Thymus (tissue), 11 donors: ENCODE data around the gene SEMA3G. TPM values are rescaled to one million over a fixed set of nuclear protein-coding genes. Genes with fewer than 3 reads are reported as not detected.

Experiments used
- DNase-seq, 9 donors: peaks; one replicate each; pipeline ENCODE4 v3.0.0-alpha.2; 2013; ENCODE audit warnings: low spot score in 9 of 9, low read depth in 6 of 9, missing footprints in 1 of 9
- H3K27ac ChIP-seq, 2 donors: one replicate each; pipeline ENCODE4 v1.5.1; 2013; ENCODE audit warnings: control low read depth in 1 of 2, low read depth in 1 of 2, low read length in 1 of 2, mild to moderate bottlenecking in 1 of 2, moderate library complexity in 1 of 2
- H3K27me3 ChIP-seq, 2 donors: one replicate each; pipeline ENCODE4 v1.5.1; 2013; ENCODE audit warnings: low read length in 1 of 2; ENCODE audit not compliant: control insufficient read depth in 2 of 2, insufficient read depth in 1 of 2
- H3K36me3 ChIP-seq, 2 donors: one replicate each; pipeline ENCODE4 v1.5.1; 2013; ENCODE audit warnings: low read length in 1 of 2, mild to moderate bottlenecking in 1 of 2, moderate library complexity in 1 of 2; ENCODE audit not compliant: control insufficient read depth in 2 of 2, insufficient read depth in 2 of 2
- H3K4me1 ChIP-seq, 2 donors: one replicate each; pipeline ENCODE4 v1.5.1; 2013; ENCODE audit warnings: low read length in 2 of 2; ENCODE audit not compliant: control insufficient read depth in 2 of 2, insufficient read depth in 2 of 2
- H3K4me3 ChIP-seq, 2 donors: one replicate each; pipeline ENCODE4 v1.5.1; 2013; ENCODE audit warnings: low read length in 2 of 2, control low read depth in 1 of 2, mild to moderate bottlenecking in 1 of 2
- H3K9me3 ChIP-seq, 2 donors: one replicate each; pipeline ENCODE4 v1.5.1; 2013; ENCODE audit warnings: low read length in 1 of 2, mild to moderate bottlenecking in 1 of 2; ENCODE audit not compliant: control insufficient read depth in 2 of 2, insufficient read depth in 1 of 2
- WGBS: extraction: QIAGEN DNeasy Blood & Tissue Kit; methylation state at CpG from one replicate; pipeline ENCODE4 v1.1.7; 2013; 5-methylcytosine and 5-hydroxymethylcytosine counted together
- polyA plus RNA-seq: library from polyadenylated mRNA; stranded (reverse); fragments of 200-250 nt; gene quantifications from one replicate; pipeline ENCODE4 v1.2.3, GENCODE V29; 2013
- total RNA-seq: library from RNA; stranded (reverse); fragments of 120-200 nt; gene quantifications from one replicate; pipeline ENCODE4 v1.2.4, GENCODE V29; 2013
- donor health status: healthy.

SEMA3G gene
- total and polyA plus RNA-seq, 2 donors = 0.80 to 6.4 TPM

- H3K4me1 ChIP-seq = peaks cover under 1 to 8% of the 10 kb centered on the region in 2 donors
- H3K4me3 ChIP-seq = no peak overlapping the region
- no peak for DNase-seq
- 97% methylated on average over 18 of the region's 18 CpGs for WGBS
- no peaks in the 10 kb centered on the region for H3K36me3 ChIP-seq
- no peaks in the 10 kb centered on the region for H3K9me3 ChIP-seq
- H3K27ac ChIP-seq = no peak overlapping the region
- no peaks in the 10 kb centered on the region for H3K27me3 ChIP-seq
Observed at GRCh38 chr3:52441772-52442332, 3.1 kb downstream of the SEMA3G start.

- H3K9me3 ChIP-seq = no peaks in the 10 kb centered on the region
- no peaks in the 10 kb centered on the region for H3K27me3 ChIP-seq
- H3K4me1 ChIP-seq = peaks cover 0 to 6% of the 10 kb centered on the region in 2 donors
- no peak for DNase-seq
- 98% methylated on average over 23 of the region's 23 CpGs for WGBS
- no peak overlapping the region for H3K4me3 ChIP-seq
- H3K27ac ChIP-seq = no peak overlapping the region
- no peaks in the 10 kb centered on the region for H3K36me3 ChIP-seq
Observed at GRCh38 chr3:52441091-52441771, 3.7 kb downstream of the SEMA3G start.

DNA sequence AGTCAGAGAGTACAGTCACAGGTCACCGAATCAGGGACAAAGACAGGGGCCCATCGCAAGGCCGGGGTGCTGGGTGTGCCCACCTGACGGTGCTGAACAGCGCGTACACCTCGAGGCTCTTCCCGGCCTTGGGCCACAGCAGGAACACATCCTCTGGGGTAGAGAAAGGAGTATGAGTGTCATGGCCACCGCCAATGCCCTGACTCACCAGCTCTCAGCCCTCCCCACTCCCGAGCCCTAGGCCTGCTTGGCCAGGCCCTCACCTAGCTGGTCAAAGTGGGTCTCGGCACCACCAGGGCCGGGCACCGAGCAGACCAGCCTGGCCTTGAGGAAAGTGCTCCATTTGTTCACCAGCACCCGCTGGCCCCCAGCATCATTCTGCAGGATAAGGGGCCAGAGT lies 4.2 kb downstream of the SEMA3G start:
- Histone ChIP-seq H3K4me3 (no peak overlapping the region), H3K9me3 (no peaks in the 10 kb centered on the region), H3K36me3 (no peaks in the 10 kb centered on the region), H3K4me1 (peaks cover 0 to 6% of the 10 kb centered on the region in 2 donors), H3K27me3 (no peaks in the 10 kb centered on the region), H3K27ac (no peak overlapping the region)
- no peak for DNase-seq
- WGBS = 98% methylated on average over 14 of the region's 14 CpGs

DNA sequence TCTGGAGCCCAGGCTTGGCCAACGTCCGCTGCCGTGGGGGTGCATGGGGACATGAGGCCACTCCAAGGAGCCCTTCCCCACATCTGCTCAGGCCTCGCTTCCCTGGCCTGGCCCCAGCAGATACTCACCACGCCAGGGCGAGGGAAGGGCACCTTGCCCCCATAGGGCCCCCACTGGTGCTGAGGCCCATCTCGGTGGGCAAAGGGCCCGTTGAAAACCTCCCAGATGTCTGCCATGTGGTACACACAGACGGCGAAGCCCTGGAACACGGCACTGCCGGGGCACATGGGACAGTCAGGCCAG lies 4.7 kb downstream of the SEMA3G start:
- H3K36me3 ChIP-seq = no peaks in the 10 kb centered on the region
- no peak for DNase-seq
- no peak overlapping the region for H3K27ac ChIP-seq
- no peaks in the 10 kb centered on the region for H3K27me3 ChIP-seq
- peaks cover 0 to 4% of the 10 kb centered on the region in 2 donors for H3K4me1 ChIP-seq
- 98% methylated on average over 12 of the region's 12 CpGs for WGBS
- H3K4me3 ChIP-seq = no peak overlapping the region
- no peaks in the 10 kb centered on the region for H3K9me3 ChIP-seq

GRCh38 chr3:52439426-52440248 lies 5.3 kb downstream of the SEMA3G start:
- WGBS = 95% methylated on average over 16 of the region's 16 CpGs
- H3K9me3 ChIP-seq = no peaks in the 10 kb centered on the region
- no peaks in the 10 kb centered on the region for H3K27me3 ChIP-seq
- DNase-seq = no peak
- H3K27ac ChIP-seq = no peak overlapping the region
- no peaks in the 10 kb centered on the region for H3K36me3 ChIP-seq
- H3K4me3 ChIP-seq = no peak overlapping the region
- no peaks in the 10 kb centered on the region for H3K4me1 ChIP-seq

DNA sequence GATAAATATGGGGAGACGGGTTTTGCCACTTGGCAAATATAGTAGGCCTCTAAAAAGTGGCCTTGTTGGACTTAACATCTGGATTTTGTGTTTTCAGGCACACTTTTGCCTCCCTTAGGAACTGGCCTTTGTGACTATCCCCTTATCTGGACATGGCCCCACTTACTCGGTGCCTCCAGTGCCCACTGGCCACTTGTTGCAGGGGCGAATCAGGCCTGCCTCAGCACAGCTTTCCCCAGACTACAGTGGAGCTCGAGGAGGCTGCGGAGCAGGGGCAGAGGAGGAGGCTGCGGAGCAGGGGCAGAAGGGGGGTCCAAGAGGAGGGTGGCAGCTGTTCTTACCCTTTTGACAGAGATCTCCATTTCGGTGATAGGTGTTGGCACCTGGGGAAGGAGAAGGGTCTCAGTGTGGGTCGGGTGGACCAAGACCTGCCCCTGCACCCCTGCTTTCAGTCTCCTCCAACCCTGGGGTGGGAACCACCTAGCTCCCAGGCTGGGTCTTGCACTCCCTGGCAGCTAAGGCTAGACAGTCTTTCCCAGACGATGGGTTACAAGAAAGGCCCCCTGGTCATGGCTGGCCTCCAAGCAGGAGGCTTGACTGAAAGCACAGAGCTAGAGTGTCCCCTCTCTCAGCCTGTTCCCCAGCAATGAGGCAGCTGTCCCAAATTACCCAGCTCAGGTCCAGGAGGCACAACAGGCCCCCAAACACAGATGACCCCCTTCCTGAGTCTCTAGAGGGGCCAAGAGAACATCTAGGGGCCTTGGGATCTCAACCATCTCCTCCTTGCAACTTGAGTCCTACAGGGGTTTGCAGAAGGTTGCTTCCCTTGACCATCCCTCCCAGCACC lies 6.1 kb downstream of the SEMA3G start:
- no peak overlapping the region for H3K27ac ChIP-seq
- no peak overlapping the region for H3K4me3 ChIP-seq
- DNase-seq = no peak
- no peaks in the 10 kb centered on the region for H3K27me3 ChIP-seq
- WGBS = 96% methylated on average over 9 of the region's 9 CpGs
- no peaks in the 10 kb centered on the region for H3K9me3 ChIP-seq
- H3K36me3 ChIP-seq = no peaks in the 10 kb centered on the region
- H3K4me1 ChIP-seq = no peaks in the 10 kb centered on the region

GRCh38 chr3:52438104-52438376 lies 6.9 kb downstream of the SEMA3G start:
- WGBS = 96% methylated on average over 6 of the region's 6 CpGs
- DNase-seq = no peak
- Histone ChIP-seq H3K27me3 (no peaks in the 10 kb centered on the region), H3K36me3 (no peaks in the 10 kb centered on the region), H3K27ac (no peak overlapping the region), H3K4me1 (no peaks in the 10 kb centered on the region), H3K4me3 (no peak overlapping the region), H3K9me3 (no peaks in the 10 kb centered on the region)

DNA sequence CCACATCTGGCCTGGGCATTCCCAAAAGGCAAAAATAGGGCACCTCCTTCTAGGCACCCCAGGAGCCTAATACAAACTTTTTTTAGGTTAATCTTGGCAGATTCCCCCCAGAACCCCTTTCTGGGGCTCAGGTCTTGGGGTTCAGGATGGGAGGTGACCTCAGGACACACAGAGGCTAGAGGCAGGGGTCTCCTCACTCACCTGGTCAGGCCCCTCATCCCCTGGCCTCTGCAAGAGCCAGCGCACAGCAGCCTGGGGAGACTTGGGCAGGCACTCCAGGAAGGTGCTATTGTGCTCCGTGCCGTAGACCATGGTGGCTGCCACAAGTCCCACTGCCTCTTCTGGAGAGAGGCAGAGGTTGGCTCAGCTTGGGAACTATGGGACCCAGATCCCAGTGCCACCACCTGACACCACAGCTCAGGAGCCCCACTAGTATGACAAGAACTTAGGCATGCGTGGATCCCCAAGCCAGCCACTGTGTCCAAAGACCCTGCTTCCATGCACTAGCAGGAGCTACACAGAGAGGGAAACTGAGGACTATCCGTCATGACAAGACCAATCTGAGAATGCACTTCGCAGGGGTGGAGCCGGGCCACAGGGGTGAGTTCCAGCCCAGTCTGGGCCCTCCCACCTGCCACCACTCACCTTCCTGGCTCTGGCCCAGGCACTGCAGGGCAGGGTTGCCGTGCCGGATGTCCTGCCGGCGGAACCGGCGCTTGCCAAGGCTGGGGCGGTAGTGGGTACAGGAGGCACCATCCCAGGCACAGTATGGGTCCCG lies 7.4 kb downstream of the SEMA3G start:
- Histone ChIP-seq H3K27me3 (no peaks in the 10 kb centered on the region), H3K4me1 (no peaks in the 10 kb centered on the region), H3K4me3 (no peak overlapping the region), H3K27ac (no peak overlapping the region), H3K9me3 (no peaks in the 10 kb centered on the region), H3K36me3 (no peaks in the 10 kb centered on the region)
- WGBS = 97% methylated on average over 15 of the region's 15 CpGs
- DNase-seq = no peak
